ENCODE results near the gene ZFPM1.

GRCh38 chr16:88553739-88554138, 100.7 kb downstream of the ZFPM1 start:
- TF ChIP-seq POLR2A (IDR thresholded peaks at IDR 0.05) (no peak), POLR2AphosphoS5 (IDR thresholded peaks at IDR 0.05) (no peak), CTCF (IDR thresholded peaks at IDR 0.05) (no peak), EP300 (IDR thresholded peaks at IDR 0.05) (no peak)
